Measurements from ENCODE around the gene PRSS22. TPM values are rescaled to one million over a fixed set of nuclear protein-coding genes. Genes with fewer than 3 reads are reported as not detected.

The PRSS22 gene
- total RNA-seq, 1 experiment from 2014 or later = 3.9 TPM

DNA sequence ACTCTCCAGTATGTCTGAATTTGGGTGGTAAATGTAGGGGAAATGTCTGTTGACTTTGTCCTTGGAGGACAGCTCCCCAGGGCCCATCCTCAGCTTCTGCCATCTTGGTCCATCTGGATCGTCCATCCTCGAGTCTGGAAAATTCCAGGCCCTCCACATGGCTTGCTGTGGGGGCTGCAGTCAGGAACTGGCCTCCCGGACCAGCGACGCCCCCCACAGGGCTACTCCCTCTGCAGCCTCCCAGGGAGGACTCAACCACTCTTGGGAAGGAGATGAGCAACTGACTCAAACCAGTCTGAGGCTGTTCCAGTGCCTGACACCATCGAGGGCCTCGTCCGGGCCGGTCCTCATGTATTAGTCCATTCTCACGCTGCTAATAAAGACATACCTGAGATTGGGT, 33.3 kb downstream of the PRSS22 start (continued):
- TF ChIP-seq, protein P1, sequence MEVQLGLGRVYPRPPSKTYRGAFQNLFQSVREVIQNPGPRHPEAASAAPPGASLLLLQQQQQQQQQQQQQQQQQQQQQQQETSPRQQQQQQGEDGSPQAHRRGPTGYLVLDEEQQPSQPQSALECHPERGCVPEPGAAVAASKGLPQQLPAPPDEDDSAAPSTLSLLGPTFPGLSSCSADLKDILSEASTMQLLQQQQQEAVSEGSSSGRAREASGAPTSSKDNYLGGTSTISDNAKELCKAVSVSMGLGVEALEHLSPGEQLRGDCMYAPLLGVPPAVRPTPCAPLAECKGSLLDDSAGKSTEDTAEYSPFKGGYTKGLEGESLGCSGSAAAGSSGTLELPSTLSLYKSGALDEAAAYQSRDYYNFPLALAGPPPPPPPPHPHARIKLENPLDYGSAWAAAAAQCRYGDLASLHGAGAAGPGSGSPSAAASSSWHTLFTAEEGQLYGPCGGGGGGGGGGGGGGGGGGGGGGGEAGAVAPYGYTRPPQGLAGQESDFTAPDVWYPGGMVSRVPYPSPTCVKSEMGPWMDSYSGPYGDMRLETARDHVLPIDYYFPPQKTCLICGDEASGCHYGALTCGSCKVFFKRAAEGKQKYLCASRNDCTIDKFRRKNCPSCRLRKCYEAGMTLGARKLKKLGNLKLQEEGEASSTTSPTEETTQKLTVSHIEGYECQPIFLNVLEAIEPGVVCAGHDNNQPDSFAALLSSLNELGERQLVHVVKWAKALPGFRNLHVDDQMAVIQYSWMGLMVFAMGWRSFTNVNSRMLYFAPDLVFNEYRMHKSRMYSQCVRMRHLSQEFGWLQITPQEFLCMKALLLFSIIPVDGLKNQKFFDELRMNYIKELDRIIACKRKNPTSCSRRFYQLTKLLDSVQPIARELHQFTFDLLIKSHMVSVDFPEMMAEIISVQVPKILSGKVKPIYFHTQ (CRISPR knock-in tag; IDR thresholded peaks at IDR 0.05) = no peak
- no peak for TF ChIP-seq ZNF121 (CRISPR knock-in tag; IDR thresholded peaks at IDR 0.05)
- TF ChIP-seq, protein P2, sequence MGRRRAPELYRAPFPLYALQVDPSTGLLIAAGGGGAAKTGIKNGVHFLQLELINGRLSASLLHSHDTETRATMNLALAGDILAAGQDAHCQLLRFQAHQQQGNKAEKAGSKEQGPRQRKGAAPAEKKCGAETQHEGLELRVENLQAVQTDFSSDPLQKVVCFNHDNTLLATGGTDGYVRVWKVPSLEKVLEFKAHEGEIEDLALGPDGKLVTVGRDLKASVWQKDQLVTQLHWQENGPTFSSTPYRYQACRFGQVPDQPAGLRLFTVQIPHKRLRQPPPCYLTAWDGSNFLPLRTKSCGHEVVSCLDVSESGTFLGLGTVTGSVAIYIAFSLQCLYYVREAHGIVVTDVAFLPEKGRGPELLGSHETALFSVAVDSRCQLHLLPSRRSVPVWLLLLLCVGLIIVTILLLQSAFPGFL (CRISPR knock-in tag; IDR thresholded peaks at IDR 0.05; ENCODE audit: borderline replicate concordance) = no peak

DNA sequence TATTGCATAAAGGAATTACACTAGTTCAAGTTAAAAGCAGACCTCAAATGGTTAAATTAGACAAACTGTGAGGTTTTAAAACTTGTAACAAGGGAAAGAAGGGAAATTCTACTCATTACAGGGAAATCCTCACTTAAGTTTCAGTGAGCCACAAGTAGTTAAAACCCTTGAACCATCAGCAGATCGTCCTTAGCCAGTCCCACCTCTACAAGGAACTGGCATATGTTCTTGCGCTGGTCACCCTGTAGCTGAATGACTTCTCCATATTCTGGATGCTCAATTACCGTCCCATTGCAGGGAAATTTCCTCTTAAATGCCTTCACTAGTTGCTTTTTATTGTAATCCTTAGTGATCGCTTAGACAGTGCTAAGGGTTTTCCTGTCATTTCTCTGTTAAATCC, 35.5 kb downstream of the PRSS22 start:
- POLR2A ChIA-PET = no interaction called here
- no peaks in the 10 kb centered on the region for H3K4me1 Mint-ChIP-seq

DNA sequence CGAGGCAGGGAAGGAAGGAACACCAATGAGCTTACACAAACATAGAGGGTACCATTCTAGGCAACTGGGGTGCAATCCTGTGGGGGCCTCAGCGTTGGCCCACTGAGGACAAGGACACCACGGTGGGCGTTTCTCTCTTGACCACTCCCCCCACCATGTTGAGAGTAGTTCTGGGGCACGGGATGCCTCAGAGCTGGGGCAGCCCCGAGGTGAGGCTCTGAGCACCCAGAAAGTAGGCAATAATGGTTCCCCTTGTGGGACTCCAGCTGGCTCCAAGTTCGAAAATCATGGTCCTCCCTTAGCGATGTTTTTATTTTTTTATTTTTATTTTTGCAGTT, 35.8 kb downstream of the PRSS22 start:
- H3K36me3 Mint-ChIP-seq = no peaks in the 10 kb centered on the region
- H3K27me3 Mint-ChIP-seq (ENCODE audit: low read depth) = no peaks in the 10 kb centered on the region
- CTCF ChIA-PET = interaction anchor here (0.6 kb wide), 1 partner anchor 10 kb away, joined by 3 read pairs; no protein-coding TSS in a partner anchor

More for the DNA sequence above, 35.5 kb downstream of the PRSS22 start:
- ATAC-seq (no peak), DNase-seq (ENCODE audit: low spot score) (no peak)
- H3K27me3 Mint-ChIP-seq (ENCODE audit: low read depth) = no peaks in the 10 kb centered on the region
- H3K27ac Mint-ChIP-seq = no peak overlapping the region
- TF ChIP-seq PRRX2 (CRISPR knock-in tag; IDR thresholded peaks at IDR 0.05) = no peak
- no peak for TF ChIP-seq NR3C1 (CRISPR knock-in tag; conservative IDR thresholded peaks at IDR 0.05; ENCODE audit: low read depth)
- no peaks in the 10 kb centered on the region for H3K9me3 Mint-ChIP-seq
- no peak overlapping the region for H3K4me3 Mint-ChIP-seq
- CTCF ChIA-PET = interaction anchor here (0.6 to 2.0 kb wide), 3 partner anchors 11 to 1807 kb away, joined by 3 to 13 read pairs (median 4); no protein-coding TSS in a partner anchor
- no peaks in the 10 kb centered on the region for H3K36me3 Mint-ChIP-seq

DNA sequence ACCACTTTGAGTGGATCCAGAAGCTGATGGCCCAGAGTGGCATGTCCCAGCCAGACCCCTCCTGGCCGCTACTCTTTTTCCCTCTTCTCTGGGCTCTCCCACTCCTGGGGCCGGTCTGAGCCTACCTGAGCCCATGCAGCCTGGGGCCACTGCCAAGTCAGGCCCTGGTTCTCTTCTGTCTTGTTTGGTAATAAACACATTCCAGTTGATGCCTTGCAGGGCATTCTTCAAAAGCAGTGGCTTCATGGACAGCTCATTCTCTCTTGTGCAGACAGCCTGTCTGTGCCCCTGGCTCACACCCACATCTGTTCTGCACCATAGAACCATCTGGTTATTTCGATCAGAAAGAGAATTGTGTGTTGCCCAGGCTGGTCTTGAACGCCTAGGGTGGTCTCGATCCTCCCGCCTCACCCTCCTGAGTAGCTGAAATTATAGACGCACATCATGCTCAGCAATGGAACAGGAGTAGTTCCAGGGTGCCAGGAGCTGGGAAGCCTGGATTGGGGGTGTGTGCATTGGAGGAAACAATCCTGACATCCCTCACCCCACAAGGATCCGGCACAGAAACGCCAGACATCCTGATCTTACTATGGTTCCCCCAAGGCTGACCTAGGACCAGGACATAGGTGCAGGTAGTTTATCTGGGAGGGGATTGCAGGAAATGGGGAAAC, 36.3 kb downstream of the PRSS22 start:
- no peak for ATAC-seq

More for the DNA sequence above, 35.8 kb downstream of the PRSS22 start:
- DNase-seq (ENCODE audit: low spot score) (no peak), ATAC-seq (no peak)
- Mint-ChIP-seq H3K4me3 (no peak overlapping the region), H3K27ac (no peak overlapping the region), H3K4me1 (no peaks in the 10 kb centered on the region), H3K9me3 (no peaks in the 10 kb centered on the region)
- TF ChIP-seq FOXK1 (CRISPR knock-in tag; IDR thresholded peaks at IDR 0.05) (no peak), ESRRA (CRISPR knock-in tag; IDR thresholded peaks at IDR 0.05; ENCODE audit: borderline replicate concordance) (no peak), SOX15 (CRISPR knock-in tag; IDR thresholded peaks at IDR 0.05) (no peak), NR2C2 (CRISPR knock-in tag; IDR thresholded peaks at IDR 0.05) (no peak), ELF4 (CRISPR knock-in tag; IDR thresholded peaks at IDR 0.05; ENCODE audit: low read depth) (no peak), GTF2I (CRISPR knock-in tag; conservative IDR thresholded peaks at IDR 0.05) (no peak), GABPB1 (CRISPR knock-in tag; IDR thresholded peaks at IDR 0.05) (no peak), RORB (CRISPR knock-in tag; IDR thresholded peaks at IDR 0.05) (no peak)
- TF ChIP-seq, protein P2 (CRISPR knock-in tag; IDR thresholded peaks at IDR 0.05; ENCODE audit: borderline replicate concordance) = no peak
- TF ChIP-seq, protein P3, sequence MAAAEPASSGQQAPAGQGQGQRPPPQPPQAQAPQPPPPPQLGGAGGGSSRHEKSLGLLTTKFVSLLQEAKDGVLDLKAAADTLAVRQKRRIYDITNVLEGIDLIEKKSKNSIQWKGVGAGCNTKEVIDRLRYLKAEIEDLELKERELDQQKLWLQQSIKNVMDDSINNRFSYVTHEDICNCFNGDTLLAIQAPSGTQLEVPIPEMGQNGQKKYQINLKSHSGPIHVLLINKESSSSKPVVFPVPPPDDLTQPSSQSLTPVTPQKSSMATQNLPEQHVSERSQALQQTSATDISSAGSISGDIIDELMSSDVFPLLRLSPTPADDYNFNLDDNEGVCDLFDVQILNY (CRISPR knock-in tag; IDR thresholded peaks at IDR 0.05) = no peak
- POLR2A ChIA-PET = no interaction called here

More for the DNA sequence above, 36.3 kb downstream of the PRSS22 start:
- H3K4me1 Mint-ChIP-seq = no peaks in the 10 kb centered on the region
- CTCF ChIA-PET = interaction anchor here (0.5 to 1.9 kb wide), 2 partner anchors 17 to 85 kb away, joined by 3 to 7 read pairs; no protein-coding TSS in a partner anchor
- no peak overlapping the region for H3K4me3 Mint-ChIP-seq
- POLR2A ChIA-PET = no interaction called here
- DNase-seq (ENCODE audit: low spot score) = no peak
- no peak overlapping the region for H3K27ac Mint-ChIP-seq
- H3K27me3 Mint-ChIP-seq (ENCODE audit: low read depth) = no peaks in the 10 kb centered on the region
- H3K36me3 Mint-ChIP-seq = no peaks in the 10 kb centered on the region
- no peaks in the 10 kb centered on the region for H3K9me3 Mint-ChIP-seq
- TF ChIP-seq, protein P4, sequence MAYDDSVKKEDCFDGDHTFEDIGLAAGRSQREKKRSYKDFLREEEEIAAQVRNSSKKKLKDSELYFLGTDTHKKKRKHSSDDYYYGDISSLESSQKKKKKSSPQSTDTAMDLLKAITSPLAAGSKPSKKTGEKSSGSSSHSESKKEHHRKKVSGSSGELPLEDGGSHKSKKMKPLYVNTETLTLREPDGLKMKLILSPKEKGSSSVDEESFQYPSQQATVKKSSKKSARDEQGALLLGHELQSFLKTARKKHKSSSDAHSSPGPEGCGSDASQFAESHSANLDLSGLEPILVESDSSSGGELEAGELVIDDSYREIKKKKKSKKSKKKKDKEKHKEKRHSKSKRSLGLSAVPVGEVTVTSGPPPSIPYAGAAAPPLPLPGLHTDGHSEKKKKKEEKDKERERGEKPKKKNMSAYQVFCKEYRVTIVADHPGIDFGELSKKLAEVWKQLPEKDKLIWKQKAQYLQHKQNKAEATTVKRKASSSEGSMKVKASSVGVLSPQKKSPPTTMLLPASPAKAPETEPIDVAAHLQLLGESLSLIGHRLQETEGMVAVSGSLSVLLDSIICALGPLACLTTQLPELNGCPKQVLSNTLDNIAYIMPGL (CRISPR knock-in tag; IDR thresholded peaks at IDR 0.05) = no peak
- TF ChIP-seq, protein P3 (CRISPR knock-in tag; IDR thresholded peaks at IDR 0.05) = no peak
- TF ChIP-seq ZNF317 (CRISPR knock-in tag; IDR thresholded peaks at IDR 0.05; ENCODE audit: borderline replicate concordance, low read depth) (no peak), CREM (CRISPR knock-in tag; IDR thresholded peaks at IDR 0.05) (no peak), RORB (CRISPR knock-in tag; IDR thresholded peaks at IDR 0.05) (no peak)

All from WTC11 (cell line).